IPS-18c (cell line): ENCODE data around the gene NUB1.
"Not testable (repeated sequence)": the region's sequence is repeated elsewhere in the genome, so short reads cannot be mapped to it uniquely, and the experiment has no call there.

Experiments used
- H3K4me3 ChIP-seq: 2 replicates; pipeline ENCODE4 v1.7.0; 2013; ENCODE audit warnings: low read depth, mild to moderate bottlenecking, low read length, moderate library complexity; ENCODE audit not compliant: insufficient read depth
- H3K9me3 ChIP-seq: one replicate; pipeline ENCODE4 v1.6.1; 2013; ENCODE audit warnings: mild to moderate bottlenecking, low read length, moderate library complexity; ENCODE audit not compliant: control insufficient read depth, insufficient read depth

NUB1 gene, protein sequence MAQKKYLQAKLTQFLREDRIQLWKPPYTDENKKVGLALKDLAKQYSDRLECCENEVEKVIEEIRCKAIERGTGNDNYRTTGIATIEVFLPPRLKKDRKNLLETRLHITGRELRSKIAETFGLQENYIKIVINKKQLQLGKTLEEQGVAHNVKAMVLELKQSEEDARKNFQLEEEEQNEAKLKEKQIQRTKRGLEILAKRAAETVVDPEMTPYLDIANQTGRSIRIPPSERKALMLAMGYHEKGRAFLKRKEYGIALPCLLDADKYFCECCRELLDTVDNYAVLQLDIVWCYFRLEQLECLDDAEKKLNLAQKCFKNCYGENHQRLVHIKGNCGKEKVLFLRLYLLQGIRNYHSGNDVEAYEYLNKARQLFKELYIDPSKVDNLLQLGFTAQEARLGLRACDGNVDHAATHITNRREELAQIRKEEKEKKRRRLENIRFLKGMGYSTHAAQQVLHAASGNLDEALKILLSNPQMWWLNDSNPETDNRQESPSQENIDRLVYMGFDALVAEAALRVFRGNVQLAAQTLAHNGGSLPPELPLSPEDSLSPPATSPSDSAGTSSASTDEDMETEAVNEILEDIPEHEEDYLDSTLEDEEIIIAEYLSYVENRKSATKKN

DNA sequence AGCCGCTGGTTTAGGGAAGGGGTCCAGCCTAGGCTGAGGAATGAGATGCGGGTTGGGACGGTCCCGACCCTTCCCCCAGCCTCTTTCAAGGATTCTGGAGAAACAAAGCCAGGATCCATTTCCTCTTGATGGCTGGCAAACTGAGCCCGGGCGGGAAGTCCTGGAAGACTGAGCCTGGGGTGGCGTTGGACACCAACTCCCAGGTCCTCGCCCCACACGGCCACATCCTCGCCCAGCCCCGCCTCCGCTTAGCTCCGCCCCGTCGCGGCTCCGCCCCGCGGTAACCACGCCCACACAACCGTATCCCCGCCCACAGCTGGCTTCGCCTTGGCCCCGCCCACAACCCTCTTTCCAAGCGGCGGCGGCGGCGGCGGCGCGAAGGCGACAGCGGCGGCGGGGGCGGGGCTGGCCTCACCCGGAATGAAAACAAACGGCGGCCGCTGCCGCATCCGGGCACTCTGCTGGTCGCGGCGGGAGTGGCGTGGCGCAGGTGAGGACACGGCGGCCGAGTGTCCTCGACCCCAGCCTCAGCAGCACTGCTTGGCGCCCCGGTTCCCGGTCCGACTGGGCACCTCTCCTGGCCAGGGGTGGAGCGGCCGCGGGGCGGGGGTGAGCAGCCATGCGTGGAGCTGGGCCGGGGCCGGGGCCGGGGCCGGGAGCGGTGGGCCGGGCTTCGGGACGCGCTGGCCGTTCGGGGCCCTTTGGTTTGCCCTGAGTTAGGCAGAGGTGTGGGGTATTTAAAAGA lies at the start of gene NUB1:
Gene NUB1, plus strand, starts transcription at position 456 of the 745 bp plus-strand sequence. CDS start 3,538 bp downstream, outside the sequence.
- peak within 1 kb of the TSS; percentile 77 for H3K4me3 ChIP-seq
- H3K9me3 ChIP-seq: peaks cover 2% of the 10 kb centered on the region

DNA sequence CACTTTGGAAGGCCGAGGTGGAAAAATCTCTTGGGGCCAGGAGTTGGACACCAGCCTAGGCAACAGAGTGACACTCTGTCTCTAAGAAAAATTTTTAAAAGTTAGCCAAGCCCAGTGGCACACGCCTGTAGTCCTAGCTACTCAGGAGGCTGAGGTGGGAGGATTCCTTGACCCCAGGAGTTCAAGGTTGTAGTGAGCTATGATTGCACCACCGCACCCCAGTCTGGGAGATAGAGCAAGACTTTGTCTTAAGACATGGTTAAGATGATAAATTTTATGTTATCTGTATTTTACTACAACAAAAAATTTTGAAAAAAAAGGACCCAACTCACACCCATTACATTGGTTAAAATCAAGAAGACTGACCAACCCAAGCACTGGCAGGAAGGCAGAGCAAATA lies 48.8 kb upstream of the NUB1 start:
- Histone ChIP-seq H3K9me3 (no peaks in the 10 kb centered on the region), H3K4me3 (no peak overlapping the region)

DNA sequence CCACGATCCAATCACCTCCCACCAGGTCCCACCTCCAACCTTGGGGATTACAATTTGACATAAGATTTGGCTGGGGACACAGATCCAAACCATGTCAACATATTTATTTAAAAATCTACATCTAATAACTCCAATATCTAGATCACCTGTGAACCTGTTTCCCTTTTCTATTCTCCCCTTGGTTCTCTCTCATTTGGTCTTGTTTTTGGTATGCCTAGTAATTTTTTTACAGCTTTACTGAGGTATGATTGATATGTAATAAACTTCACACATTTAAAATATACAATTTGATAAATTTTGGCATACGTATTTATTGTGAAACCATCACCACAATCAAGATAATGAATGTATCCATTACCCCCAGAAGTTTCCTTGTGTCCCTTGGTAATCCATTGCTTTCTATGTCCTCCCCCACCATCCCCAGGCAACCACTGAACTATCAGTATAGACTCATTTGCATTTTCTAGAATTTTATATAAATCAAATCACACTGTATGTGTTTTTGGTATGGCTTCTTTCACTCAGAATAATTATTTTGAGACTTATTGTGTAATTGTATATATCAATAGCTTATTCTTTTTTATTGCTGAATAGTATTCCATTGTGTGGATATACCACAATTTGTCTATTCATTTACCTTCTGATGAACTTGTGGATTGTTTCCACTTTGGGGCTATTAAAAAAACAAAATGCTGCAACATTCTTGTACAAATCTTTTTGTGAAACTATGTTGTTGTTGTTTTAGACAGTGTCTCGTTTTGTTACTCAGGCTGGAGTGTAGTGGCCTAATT lies 45.2 kb upstream of the NUB1 start:
- Histone ChIP-seq H3K4me3 (no peak overlapping the region), H3K9me3 (no peaks in the 10 kb centered on the region)

DNA sequence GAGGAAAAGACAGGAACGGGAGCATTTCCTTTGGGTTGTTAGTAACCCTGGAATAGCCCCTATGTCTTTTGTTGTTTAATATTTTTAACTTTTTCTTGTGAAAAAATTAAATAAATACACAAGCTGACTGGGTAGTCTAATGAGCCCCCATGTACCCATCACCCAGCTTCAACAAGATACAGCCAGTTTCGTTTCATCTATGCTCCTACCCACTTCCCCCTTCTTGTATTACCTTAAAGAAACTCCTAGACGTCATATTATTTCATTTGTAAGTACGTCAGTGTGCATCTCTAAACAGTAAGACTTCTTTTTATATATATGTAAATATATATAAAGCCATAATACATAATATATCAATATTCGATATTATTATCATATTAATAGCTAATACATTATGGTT lies 42.8 kb upstream of the NUB1 start:
- Histone ChIP-seq H3K9me3 (peaks cover 2% of the 10 kb centered on the region), H3K4me3 (no peak overlapping the region)

DNA sequence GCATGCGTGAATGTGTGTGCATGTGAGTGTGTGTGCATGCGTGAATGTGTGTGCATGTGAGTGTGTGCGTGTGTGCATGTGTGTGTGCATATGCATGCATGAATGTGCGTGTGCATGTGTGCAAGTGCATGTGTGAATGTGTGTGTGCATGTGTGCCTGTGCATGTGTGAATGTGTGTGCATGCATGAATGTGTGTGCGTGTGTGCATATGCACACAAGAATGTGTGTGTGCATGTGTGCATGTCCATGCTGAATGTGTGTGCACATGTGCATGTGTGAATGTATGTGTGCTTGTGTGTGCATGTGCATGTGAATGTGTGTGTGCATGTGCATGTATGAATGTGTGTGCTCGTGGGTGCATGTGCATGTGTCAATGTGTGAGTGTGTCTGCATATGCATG lies 42.1 kb upstream of the NUB1 start:
- no peak overlapping the region for H3K4me3 ChIP-seq
- H3K9me3 ChIP-seq: peaks cover 2% of the 10 kb centered on the region

DNA sequence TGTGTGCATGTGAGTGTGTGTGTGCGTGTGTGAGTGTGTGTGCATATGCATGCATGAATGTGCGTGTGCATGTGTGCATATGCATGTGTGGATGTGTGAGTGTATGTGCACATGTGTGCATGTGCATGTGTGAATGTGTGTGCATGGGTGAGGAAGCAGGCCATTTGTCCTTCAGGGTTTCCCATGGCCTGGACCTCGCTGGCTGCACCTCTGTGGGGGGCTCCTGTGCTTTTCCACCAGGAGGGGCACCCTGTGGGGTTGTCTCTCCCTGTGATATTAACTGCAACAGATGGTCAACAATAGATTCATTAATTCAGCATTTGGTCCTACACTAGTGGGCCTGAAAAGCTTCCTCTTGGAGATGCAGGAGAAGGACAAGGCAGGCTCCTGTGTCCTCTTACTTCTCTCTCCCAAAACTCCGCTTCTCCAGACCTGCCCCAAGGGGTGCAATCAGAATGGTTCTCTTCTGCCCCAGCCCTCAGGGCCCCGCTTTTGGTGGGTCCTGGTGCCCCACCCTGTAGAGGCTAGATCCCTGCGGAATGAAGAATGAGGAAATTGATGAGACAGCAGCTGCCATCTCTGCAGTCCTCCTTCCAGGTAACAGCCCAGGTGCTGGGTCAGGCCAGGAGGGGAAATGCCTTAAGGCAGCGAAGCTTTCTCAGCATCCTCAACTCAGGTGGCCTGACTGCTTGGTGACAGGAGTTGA lies 41.5 kb upstream of the NUB1 start:
- no peak overlapping the region for H3K4me3 ChIP-seq
- peaks cover 2% of the 10 kb centered on the region for H3K9me3 ChIP-seq

DNA sequence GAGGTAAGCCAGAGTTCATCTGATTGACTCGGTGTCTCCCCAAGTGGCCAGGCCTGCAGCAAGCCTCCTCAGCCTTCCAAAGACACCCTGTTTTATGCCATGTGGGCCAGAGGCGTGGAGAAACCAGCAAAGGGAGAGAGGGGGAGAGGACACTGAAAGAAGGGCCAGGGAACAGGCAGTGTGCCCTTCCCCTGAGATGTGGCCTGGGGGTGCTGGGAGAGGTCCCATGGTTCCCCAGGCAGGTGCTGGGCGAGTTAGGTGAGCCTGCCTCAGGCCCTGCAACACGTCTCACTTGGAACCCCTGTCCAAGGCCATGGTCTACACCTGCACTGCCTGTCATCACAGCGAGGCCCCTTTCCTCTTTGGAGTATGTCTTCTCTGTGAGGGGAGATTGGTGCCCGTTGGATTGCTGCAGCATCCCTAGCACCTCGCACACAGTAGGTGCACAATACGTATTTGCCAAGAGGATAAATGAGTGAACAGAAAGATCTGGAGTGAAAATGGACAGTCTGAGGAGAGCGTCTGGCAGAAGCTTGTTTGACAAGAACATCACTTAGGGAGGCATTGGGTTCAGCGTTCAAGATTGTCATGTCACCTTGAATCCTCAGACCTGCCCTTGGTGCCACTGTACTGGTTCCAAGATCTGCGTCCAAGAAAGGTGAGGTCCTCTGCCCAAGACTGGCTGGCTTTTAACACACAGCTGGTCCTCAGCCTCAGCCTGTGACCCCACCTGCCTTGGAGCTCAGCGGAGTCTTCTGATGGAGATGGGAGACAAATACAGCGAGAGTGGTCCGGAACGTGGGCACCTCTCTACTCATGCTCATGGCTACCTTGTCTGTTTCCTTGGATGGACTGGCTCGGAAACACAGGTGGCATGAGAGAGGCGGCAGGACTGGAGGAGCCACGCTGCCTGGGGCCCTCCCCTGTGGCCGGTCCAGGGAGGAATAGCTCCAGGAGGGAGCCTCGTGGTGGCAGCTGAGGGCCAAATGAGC lies 39.8 kb upstream of the NUB1 start:
- H3K4me3 ChIP-seq: no peak overlapping the region

DNA sequence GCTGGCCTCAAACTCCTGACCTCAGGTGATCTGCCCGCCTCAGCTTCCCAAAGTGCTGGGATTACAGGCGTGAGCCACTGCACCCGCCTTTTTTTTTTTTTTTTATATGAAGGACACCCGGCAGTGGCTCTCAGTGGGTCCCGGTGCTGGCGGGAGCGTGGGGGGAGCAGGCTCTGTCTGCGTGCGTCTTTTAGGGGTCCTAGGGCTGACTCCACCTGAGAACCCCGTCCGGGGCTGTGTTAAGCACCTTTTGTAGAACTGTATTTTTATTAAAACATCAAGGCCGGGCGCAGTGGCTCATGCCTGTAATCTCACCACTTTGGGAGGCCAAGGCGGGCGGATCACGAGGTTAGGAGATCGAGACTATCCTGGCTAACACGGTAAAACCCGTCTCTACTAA lies 37.4 kb upstream of the NUB1 start:
- H3K4me3 ChIP-seq, H3K9me3 ChIP-seq: not testable (repeated sequence)

More for the DNA sequence above, 39.8 kb upstream of the NUB1 start:
- H3K9me3 ChIP-seq: peaks cover 2% of the 10 kb centered on the region

DNA sequence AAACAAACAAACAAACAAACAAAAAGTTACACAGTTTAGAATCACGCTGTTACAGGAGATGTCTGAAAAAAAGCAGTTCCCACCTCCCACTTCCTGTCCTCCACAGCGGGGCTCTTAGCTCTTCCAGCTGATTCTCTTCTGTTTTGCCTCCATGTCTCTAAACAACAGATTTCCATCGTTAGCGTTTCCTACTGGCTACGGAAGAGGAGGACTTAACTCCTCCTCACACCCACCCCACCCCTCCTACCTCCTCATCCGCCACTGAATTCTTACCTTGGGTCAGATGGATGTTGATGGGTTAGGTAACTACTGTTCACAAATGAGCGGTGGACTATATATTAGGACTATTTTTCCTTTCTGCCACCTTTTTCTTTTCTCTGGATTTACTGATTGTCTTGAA lies 36.8 kb upstream of the NUB1 start:
- H3K4me3 ChIP-seq: peak overlapping the region; percentile 37; the same call in 1 of the 2 replicates

DNA sequence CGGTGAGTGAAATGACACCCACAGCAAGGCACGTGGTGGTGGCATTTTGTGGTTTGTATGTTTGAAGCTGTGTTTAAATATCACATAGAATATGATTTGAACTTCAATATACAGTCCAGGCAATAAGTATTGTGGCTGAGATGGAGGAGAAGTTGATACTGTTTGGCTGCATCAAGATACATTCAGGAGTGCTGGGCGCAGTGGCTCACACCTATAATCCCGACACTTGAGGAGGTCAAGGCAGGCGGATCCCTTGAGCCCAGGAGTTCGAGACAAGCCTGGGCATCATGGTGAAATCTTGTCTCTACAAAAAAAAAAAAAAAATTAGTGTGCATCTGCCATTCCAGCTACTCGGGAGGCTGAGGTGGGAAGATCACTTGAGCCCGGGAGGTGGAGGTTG lies 35.2 kb upstream of the NUB1 start:
- Histone ChIP-seq H3K4me3 (no peak overlapping the region), H3K9me3 (peaks cover 5% of the 10 kb centered on the region)

More for the DNA sequence above, 36.8 kb upstream of the NUB1 start:
- H3K9me3 ChIP-seq: peaks cover 2% of the 10 kb centered on the region

DNA sequence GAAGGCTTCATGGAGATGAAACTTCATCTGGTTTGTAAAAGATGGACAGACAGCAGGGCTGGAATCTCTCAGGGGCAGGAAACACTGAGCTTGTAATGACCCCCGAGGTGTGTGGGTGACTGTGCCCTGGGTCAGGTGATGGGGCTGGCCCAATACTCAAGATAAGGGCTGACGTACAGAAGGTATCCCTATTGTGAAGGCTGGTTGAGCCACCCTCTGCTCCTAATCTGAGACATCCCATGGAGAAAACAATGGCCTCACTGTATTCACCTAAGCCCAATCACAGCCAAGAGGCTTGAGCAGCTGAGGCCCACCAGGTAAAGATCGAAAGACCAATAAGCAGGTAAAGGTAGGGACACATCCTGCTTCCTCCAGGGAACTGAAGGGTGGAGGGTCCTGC lies 34.8 kb upstream of the NUB1 start:
- H3K4me3 ChIP-seq: no peak overlapping the region
- peaks cover 5% of the 10 kb centered on the region for H3K9me3 ChIP-seq

DNA sequence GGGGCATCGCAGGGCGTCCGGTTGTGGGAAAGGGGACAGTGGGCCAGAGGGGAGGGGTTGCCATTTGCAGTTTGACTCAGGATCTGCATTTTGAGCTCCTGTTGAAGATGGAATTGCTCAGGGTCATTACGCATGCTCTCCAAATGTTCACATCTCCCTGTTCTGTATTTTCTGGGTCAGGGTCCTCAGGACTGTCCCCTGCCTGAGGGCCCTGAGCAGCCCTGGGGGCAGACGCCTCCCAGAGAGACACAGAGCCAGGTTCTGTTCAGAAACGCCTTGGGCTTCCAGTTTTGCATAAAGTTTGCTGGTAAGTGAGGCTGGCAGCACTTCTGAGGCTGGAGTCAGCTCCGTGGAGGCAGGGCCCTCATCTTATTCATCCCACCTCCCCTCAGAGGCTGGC lies 34.1 kb upstream of the NUB1 start:
- H3K4me3 ChIP-seq: no peak overlapping the region
- H3K9me3 ChIP-seq: peaks cover 4% of the 10 kb centered on the region

DNA sequence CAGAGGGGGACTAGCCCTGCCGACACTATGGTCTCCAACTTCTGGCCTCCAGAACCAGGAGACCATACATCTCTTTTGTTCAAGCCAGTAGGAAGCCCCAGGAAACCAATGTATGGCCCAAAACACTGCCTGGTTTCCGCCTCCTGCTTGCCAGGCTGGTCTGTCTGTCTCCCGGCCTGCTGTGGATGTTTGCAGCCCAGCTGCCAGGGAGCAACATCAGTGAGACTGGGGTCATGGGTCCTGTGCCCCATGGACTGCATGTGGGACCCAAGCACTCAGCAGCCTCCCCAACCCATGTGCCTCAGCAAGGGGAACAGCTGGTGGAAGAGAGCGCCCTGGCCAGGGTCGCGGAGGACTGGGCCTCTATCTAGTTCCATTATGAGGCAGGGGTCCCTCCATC lies 33.4 kb upstream of the NUB1 start:
- Histone ChIP-seq H3K9me3 (peaks cover 4% of the 10 kb centered on the region), H3K4me3 (no peak overlapping the region)

DNA sequence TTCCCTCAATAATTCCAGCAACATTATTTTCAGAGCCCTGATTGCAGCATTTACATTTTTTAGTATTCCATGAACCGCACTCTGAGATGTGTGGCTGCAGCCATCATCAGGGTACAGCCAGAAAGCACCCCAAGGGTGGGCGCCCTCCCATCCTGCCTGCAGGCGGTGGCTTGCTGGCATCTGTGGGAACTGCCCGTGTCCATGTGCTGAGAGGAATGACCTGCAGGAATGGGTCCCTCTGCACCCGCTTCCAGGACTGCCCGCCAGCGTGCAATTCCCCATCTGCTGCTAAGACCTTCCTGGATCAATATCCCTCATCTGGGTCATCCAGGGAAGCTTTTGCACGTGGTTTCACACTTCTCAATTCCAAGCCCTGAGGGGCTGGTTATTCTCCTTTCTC lies 32.8 kb upstream of the NUB1 start:
- Histone ChIP-seq H3K4me3 (no peak overlapping the region), H3K9me3 (peaks cover 6% of the 10 kb centered on the region)

DNA sequence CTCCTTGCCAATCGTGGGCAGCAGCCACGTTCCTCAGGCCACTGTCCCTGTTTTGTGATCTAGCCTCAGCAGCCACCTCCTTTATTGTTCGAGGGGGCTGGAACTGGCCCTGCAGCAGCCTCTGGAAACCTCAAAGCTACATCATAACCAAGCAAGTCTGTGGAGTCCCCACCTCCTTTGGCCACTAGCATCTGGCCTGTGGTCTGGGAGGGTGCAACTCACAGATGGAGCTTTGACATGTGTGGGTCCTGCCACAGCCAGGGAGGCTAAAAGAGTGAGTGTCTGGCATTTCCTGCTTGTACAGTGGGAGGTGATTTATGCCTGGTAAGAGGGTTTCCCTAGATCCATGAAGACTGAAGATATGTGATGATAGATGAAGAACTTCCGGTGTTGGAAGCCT lies 32.3 kb upstream of the NUB1 start:
- peaks cover 7% of the 10 kb centered on the region for H3K9me3 ChIP-seq

DNA sequence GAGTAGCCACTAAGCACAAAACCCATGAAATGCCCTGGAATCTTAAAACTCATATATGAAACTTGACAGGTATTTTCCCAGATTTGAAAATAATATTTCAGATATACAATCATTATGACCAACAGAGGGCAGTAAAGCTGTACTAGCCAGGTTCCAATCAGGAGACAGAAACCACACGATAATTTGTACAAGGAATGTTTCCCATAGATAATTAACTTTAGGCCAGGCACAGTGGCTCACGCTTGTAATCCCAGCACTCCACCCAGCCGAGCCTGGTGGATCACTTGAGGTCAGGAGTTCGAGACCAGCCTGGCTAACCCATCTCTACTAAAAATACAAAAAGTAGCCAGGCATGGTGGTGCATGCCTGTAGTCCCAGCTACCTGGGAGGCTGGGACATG lies 31.0 kb upstream of the NUB1 start:
- H3K9me3 ChIP-seq: peaks cover 7% of the 10 kb centered on the region
- H3K4me3 ChIP-seq: no peak overlapping the region

More for the DNA sequence above, 32.3 kb upstream of the NUB1 start:
- no peak overlapping the region for H3K4me3 ChIP-seq
